ENCODE measurements around the gene FPR2.
"Not testable (repeated sequence)": the region's sequence is repeated elsewhere in the genome, so short reads cannot be mapped to it uniquely, and the experiment has no call there.

The FPR2 gene

DNA sequence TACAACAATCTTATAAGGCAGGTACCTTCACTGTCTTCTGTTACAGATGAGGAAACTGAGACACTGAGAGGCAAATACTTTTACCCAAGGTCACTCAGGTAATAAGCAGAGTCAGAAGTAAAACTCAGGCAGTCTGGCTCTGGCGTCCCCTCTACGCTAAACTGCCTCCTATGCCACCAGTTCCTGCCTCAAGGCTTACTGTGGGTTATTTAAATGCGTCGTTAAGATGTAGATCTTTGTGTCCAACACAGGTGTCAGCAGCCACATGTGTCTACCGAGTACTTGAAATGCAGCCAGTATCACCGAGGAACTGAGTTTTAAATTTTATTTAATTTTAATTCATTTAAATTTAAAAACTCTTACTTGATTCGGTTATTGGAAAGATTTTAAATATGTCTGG is 39.1 kb upstream of the FPR2 start:
- Histone ChIP-seq H3K4me2 (no peak overlapping the region), H3K9ac (no peak overlapping the region), H3K4me3 (no peak overlapping the region), H3K9me3 (0 out of 2 replicates have a peak, but pooled peaks cover 9% of the 10 kb centered on the region), H3K4me1 (peaks cover 53% of the 10 kb centered on the region), H3K27ac (no peak overlapping the region), H4K20me1 (no peaks in the 10 kb centered on the region), H3K27me3 (no peaks in the 10 kb centered on the region), H3K36me3 (no peaks in the 10 kb centered on the region)
- TF ChIP-seq Cebpa-rat (IDR thresholded peaks at IDR 0.05) = no peak

DNA sequence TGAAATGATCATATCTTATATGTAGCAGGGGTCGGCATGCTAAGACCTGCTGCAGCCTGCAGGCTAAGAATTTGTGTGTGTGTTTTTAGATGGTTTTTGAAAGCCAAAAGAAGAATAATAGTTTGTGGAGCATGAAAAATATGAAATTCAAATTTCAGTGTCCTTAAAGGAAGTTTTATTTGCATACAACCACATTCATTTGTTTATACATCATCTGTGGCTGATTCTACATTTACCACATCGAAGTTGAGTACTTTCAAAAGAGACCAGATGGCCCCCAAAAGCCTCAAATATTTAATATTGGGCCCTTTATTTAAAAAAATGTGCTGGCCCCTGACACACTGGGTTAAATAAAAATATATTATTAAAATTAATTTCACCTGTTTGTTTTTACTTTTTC is 38.5 kb upstream of the FPR2 start:
- Histone ChIP-seq H3K4me2 (no peak overlapping the region; the same call in 1 of the 2 replicates), H3K4me1 (peaks cover 59% of the 10 kb centered on the region), H3K27me3 (no peaks in the 10 kb centered on the region), H3K4me3 (no peak overlapping the region), H3K9me3 (0 out of 2 replicates have a peak, but pooled peaks cover 9% of the 10 kb centered on the region), H3K27ac (no peak overlapping the region), H4K20me1 (no peaks in the 10 kb centered on the region), H3K36me3 (no peaks in the 10 kb centered on the region), H3K9ac (no peak overlapping the region)
- no peak for TF ChIP-seq Cebpa-rat (IDR thresholded peaks at IDR 0.05)

DNA sequence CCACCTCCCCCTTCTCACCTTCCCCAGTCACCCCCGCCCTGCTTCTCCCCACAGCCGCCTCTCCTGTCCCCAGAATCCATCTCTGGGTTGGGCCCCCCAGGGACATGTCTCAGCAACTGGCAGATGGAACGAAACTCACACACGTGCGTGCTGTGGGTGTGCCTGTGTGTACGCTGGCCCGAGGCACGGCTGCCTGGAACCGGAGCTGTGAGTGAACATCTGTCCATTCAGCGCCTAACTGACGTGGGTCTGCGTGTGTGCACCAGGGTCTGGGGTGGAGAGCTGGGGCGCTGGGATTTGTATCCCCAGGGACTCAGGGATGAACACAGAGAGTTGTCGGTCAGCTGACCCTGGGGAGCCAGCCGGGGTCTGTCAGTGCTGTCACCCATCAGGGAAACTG is 36.4 kb upstream of the FPR2 start:
- no peaks in the 10 kb centered on the region for H4K20me1 ChIP-seq
- H3K4me2 ChIP-seq = peak overlapping the region; percentile 87

DNA sequence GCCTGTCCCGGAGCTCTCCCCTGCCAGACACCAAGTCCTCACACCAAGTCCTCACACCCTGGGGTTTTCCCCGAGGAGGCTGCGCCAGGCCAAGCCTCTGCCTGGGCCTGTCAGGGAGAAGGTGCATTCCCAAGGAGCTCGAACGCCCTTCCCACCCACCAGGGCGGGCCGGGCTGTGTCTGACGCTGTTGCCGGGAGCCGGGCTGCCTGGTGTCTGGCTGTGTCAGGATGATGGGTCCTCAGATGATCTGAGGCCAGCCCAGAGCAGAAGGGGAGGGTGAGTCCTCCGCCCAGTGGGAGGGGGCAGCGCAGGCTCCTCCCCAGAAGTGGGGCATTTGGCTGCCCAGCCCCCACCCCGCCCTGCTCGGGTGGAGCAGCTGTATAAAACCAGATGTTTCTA is 34.9 kb upstream of the FPR2 start:
- Histone ChIP-seq H3K9ac (0 out of 2 replicates have a peak overlapping the region, but pooled peaks have one; percentile 34), H3K4me2 (peak overlapping the region; percentile 87), H3K36me3 (no peaks in the 10 kb centered on the region), H3K4me3 (no peak overlapping the region), H3K27ac (peak overlapping the region; percentile 71), H3K4me1 (peaks cover 70% of the 10 kb centered on the region), H3K27me3 (no peaks in the 10 kb centered on the region), H4K20me1 (no peaks in the 10 kb centered on the region), H3K9me3 (peaks cover 13% of the 10 kb centered on the region)
- TF ChIP-seq Cebpa-rat (IDR thresholded peaks at IDR 0.05) = no peak

More for the DNA sequence above, 36.4 kb upstream of the FPR2 start:
- no peaks in the 10 kb centered on the region for H3K27me3 ChIP-seq
- peak overlapping the region; percentile 46; the same call in 1 of the 2 replicates for H3K27ac ChIP-seq
- H3K4me3 ChIP-seq = no peak overlapping the region
- 0 out of 2 replicates have a peak, but pooled peaks cover 2% of the 10 kb centered on the region for H3K9me3 ChIP-seq
- no peaks in the 10 kb centered on the region for H3K36me3 ChIP-seq
- 0 out of 2 replicates have a peak overlapping the region, but pooled peaks have one; percentile 2 for H3K9ac ChIP-seq
- TF ChIP-seq Cebpa-rat (IDR thresholded peaks at IDR 0.05) = no peak
- H3K4me1 ChIP-seq = peaks cover 70% of the 10 kb centered on the region

DNA sequence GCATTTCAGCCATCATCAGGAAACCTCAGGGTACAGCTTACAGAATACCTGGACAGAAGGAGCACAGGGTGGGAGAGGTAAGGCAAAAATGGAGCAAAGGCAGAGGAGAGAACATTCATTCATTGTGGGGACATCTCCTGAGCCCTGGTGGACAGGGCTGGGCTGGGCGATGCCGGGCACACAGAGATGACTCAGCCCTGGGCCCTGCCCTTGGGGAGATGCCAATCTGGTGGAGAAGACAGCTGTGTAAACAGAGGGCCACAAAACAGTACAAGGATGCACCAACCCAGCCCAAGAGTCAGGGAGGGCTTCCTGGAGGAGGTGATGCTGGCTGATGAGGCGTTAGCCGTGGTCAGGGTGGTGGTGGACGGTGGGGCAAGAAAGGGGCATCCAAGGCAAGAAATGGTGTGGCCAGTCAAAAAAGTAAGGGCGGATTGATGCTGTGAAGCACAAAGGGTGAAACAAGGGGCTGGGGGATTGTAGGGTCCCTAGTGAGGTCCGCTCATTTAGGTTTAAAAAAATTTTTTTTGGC is 33.6 kb upstream of the FPR2 start:
- Histone ChIP-seq H3K4me1 (peaks cover 62% of the 10 kb centered on the region), H3K27me3 (no peaks in the 10 kb centered on the region), H3K9me3 (peaks cover 19% of the 10 kb centered on the region), H3K36me3 (no peaks in the 10 kb centered on the region), H3K27ac (peak overlapping the region; percentile 71), H3K4me3 (no peak overlapping the region), H3K4me2 (peak overlapping the region; percentile 87), H4K20me1 (no peaks in the 10 kb centered on the region), H3K9ac (no peak overlapping the region)
- no peak for TF ChIP-seq Cebpa-rat (IDR thresholded peaks at IDR 0.05)

DNA sequence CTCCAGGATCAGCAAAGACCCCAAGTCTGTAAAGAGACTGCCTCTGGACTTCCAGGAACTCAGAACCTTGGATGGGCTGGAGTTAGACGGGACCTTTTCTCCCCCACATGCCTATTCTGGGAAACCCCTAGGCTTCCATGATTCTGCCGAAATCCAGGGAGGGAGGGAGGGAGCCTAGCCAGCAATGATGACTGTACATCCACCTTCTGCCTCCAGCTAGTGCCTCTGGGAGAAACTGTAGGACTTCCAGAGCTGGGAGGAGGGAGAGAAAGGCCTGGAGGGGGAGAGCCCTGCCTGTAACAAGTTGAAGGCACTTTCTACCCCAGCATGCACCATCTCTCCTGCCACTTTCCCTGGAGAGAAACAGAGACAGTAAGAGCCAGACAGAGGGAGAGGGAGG is 31.2 kb upstream of the FPR2 start:
- no peaks in the 10 kb centered on the region for H3K36me3 ChIP-seq
- no peak for TF ChIP-seq Cebpa-rat (IDR thresholded peaks at IDR 0.05)
- no peaks in the 10 kb centered on the region for H4K20me1 ChIP-seq
- peaks cover 38% of the 10 kb centered on the region for H3K4me1 ChIP-seq
- peaks cover 19% of the 10 kb centered on the region for H3K9me3 ChIP-seq
- no peak overlapping the region for H3K4me2 ChIP-seq
- H3K27ac ChIP-seq = no peak overlapping the region
- H3K4me3 ChIP-seq = no peak overlapping the region
- H3K9ac ChIP-seq = no peak overlapping the region
- no peaks in the 10 kb centered on the region for H3K27me3 ChIP-seq

DNA sequence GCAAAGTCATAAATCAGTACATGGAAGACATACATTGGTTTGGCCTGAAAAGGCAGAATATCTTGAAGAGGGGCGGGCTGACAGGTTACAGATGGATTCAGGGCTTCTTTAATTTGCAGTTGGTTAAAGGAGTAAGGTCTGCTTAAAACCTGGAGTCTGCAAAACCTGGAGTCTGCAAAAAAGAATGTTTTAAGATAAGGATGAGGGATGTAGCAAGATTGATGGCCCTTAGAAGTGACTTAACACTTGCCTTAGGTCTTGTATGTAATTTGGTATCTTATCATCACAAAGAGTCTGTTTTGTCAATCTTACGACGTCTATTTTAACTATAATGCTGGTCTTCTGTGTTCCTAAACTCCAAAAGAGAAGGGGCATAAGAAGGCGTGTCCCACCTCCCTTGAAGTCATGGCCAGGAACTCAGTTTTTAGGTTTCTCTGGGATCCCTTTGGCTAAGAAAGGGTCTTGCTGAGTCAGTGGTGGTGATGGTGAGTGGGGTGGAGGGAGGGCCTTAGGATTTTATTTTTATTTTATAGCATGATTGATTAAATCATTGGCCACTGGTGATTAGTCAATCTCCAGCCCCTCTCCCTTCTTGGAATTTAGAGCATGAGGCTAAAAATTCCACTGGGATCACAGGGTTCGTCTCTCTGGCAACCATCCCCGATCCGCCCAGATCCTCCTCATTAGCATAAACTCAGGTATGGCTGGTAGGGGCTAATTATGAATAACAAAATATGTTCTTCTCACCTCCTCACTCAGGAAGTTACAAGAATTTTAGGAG is 27.0 kb upstream of the FPR2 start:
- Histone ChIP-seq H4K20me1 (no peaks in the 10 kb centered on the region), H3K27me3 (no peaks in the 10 kb centered on the region), H3K9me3 (peaks cover 19% of the 10 kb centered on the region), H3K4me3 (no peak overlapping the region), H3K9ac (no peak overlapping the region), H3K36me3 (no peaks in the 10 kb centered on the region), H3K4me2 (no peak overlapping the region), H3K4me1 (peaks cover 14% of the 10 kb centered on the region), H3K27ac (no peak overlapping the region)
- no peak for TF ChIP-seq Cebpa-rat (IDR thresholded peaks at IDR 0.05)

DNA sequence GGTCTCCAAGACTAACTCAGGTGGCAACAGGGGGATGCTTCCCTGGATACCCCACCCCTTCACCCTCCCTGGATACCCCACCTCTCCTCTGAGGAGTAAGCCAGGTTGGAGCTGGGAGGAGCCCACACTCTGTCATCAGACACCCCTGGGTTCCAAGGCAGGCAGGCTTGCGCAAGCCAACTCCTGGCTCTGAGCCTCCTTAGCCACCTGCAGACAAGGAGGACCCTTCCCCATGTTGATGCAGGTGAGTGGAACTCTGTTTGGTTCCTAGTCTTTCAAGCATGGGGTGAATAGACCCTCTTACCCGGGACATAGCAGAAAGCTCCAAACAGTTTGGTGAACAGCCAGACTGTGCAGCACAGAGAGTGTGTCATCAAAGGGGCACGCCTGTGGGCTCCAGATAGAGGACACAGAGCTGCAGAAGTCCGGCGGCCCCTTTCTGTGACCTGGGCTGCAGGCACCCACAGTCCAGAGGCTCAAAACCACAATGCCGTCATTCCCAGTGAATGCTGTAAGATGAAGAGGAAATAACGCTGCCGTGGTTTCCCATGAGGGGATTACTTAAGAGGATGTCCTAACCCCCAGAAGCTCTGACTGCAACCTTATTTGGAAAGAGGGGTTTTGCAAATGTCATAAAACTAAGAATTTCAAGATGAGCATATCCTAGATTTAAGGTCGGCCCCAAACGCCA is 25.1 kb upstream of the FPR2 start:
- Histone ChIP-seq H3K4me1 (peaks cover 14% of the 10 kb centered on the region), H3K36me3 (no peaks in the 10 kb centered on the region), H3K4me2 (peak overlapping the region; percentile 44), H3K9me3 (peaks cover 8% of the 10 kb centered on the region), H3K4me3 (no peak overlapping the region), H3K9ac (no peak overlapping the region), H4K20me1 (no peaks in the 10 kb centered on the region), H3K27ac (no peak overlapping the region), H3K27me3 (no peaks in the 10 kb centered on the region)
- TF ChIP-seq Cebpa-rat (IDR thresholded peaks at IDR 0.05) = no peak

DNA sequence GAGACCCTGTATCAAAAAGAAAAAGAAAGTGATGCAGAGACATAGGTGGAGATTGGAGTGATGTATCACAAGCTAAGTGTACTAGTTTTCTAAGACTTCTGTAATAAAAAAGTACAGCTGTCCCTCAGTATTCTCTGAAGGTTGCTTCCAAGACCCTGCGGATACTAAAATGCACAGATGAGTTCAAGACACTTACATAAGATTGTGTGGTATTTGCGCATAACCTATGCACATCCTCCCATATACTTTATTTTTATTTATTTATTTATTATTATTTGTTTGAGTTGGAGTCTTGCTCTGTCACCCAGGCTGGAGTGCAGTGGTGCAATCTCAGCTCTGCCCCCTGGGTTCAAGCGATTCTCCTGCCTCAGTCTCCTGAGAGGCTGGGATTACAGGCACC is 23.6 kb upstream of the FPR2 start:
- Histone ChIP-seq H3K4me1 (peaks cover 14% of the 10 kb centered on the region), H3K9me3 (no peaks in the 10 kb centered on the region), H3K27me3 (no peaks in the 10 kb centered on the region), H3K4me3 (no peak overlapping the region), H3K27ac (no peak overlapping the region), H3K36me3 (no peaks in the 10 kb centered on the region), H3K4me2 (no peak overlapping the region), H4K20me1 (no peaks in the 10 kb centered on the region), H3K9ac (no peak overlapping the region)
- no peak for TF ChIP-seq Cebpa-rat (IDR thresholded peaks at IDR 0.05)

DNA sequence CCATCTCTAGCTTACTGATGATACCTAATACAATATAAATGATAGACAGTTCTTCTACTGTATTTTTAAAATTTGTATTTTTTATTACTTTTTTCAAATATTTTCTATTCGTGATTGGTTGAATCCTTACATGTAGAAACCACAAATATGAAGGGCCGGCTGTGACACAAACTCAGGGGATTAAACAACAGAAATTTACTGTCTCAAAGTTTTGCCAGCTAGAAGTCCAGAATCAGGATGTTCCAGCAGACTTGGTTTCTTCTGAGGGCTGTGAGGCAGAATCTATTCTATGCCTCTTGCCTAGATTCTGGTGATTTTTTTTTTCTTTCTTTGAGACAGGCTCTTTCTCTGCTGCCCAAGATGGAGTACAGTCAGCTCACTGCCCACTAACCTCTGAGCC is 23.1 kb upstream of the FPR2 start:
- H4K20me1 ChIP-seq = no peaks in the 10 kb centered on the region
- H3K27me3 ChIP-seq = no peaks in the 10 kb centered on the region
- TF ChIP-seq Cebpa-rat (IDR thresholded peaks at IDR 0.05) = no peak
- H3K4me1 ChIP-seq = peaks cover 17% of the 10 kb centered on the region
- H3K9ac ChIP-seq = no peak overlapping the region
- no peak overlapping the region for H3K27ac ChIP-seq
- no peaks in the 10 kb centered on the region for H3K36me3 ChIP-seq
- H3K9me3 ChIP-seq = no peaks in the 10 kb centered on the region
- no peak overlapping the region for H3K4me3 ChIP-seq
- no peak overlapping the region for H3K4me2 ChIP-seq

DNA sequence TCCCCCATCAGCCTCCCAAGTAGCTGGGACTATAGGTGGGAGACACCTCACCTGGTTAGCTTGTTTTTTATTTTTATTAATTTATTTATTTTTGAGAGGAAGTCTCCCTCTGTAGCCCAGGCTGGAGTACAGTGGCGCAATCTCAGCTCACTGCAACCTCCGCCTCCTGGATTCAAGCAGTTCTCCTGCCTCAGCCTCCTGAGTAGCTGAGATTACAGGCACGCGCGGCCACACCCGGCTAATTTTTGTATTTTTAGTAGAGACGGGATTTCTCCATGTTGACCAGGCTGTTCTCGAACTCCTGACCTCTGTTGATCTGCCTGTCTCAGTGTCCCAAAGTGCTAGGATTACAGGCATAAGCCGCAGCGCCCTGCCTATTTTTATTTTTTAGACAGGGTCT is 22.5 kb upstream of the FPR2 start:
- not testable (repeated sequence) for H3K36me3 ChIP-seq, H3K9ac ChIP-seq, H4K20me1 ChIP-seq, H3K4me3 ChIP-seq, H3K27me3 ChIP-seq, H3K9me3 ChIP-seq, H3K4me2 ChIP-seq, H3K27ac ChIP-seq
- H3K4me1 ChIP-seq = peaks cover 23% of the 10 kb centered on the region

Measured in BLaER1 (cell line).